ENCODE measurements around the gene PCK1. TPM values are rescaled to one million over a fixed set of nuclear protein-coding genes. Genes with fewer than 3 reads are reported as not detected.

The PCK1 gene
- total and polyA plus RNA-seq, 2 experiments from 2014 or later, result not detected

DNA sequence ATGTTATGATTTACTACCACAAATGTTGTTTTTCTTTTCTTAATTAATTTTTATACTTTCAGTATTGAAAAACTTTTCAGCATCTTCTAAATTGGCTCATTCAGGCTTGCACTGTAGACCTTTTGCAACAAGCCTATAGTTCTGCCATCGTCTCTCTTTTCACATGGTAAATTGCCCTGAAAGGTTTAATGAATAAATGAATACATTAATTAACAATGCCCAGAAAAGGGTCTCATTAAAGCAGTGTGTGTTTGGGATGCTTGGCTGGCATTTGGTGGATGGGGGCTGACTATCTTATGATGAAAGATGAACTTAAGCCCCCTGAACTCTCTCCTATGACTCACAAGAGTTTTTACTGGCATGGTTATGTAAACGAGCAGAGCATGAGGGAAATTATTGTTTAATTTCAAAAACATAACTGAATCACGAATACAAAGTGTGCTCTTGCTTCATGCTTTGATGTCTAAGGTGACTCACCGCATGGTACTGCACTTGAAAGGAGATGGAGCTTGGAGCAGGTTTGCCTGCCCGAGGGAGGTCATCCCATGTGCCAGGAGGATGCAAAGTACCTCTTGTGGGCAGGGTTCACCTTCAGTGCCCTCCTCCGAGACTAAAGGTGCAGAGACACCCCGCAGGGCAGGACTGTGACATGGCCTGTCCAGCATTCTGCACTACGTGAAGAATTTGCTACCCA is 13.8 kb upstream of the PCK1 start:
- H3K4me1 ChIP-seq (ENCODE audit: insufficient read depth), result 0 out of 2 replicates have a peak, but pooled peaks cover 7% of the 10 kb centered on the region
- no peaks in the 10 kb centered on the region for H3K36me3 Mint-ChIP-seq (ENCODE audit: low read depth)
- TF ChIP-seq, protein P1, sequence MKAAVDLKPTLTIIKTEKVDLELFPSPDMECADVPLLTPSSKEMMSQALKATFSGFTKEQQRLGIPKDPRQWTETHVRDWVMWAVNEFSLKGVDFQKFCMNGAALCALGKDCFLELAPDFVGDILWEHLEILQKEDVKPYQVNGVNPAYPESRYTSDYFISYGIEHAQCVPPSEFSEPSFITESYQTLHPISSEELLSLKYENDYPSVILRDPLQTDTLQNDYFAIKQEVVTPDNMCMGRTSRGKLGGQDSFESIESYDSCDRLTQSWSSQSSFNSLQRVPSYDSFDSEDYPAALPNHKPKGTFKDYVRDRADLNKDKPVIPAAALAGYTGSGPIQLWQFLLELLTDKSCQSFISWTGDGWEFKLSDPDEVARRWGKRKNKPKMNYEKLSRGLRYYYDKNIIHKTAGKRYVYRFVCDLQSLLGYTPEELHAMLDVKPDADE (IDR thresholded peaks at IDR 0.05), result no peak
- TF ChIP-seq ZNF462 (CRISPR knock-in tag; IDR thresholded peaks at IDR 0.05) (no peak), ZNF114 (CRISPR knock-in tag; IDR thresholded peaks at IDR 0.05) (no peak), CREB1 (CRISPR knock-in tag; IDR thresholded peaks at IDR 0.05; ENCODE audit: low read depth) (no peak), NANOG (IDR thresholded peaks at IDR 0.05; ENCODE audit: borderline replicate concordance) (no peak), ZNF331 (CRISPR knock-in tag; IDR thresholded peaks at IDR 0.05; ENCODE audit: low read depth) (no peak), REST (IDR thresholded peaks at IDR 0.05; ENCODE audit: unreplicated experiment) (no peak), EZH2phosphoT487 (IDR thresholded peaks at IDR 0.05; ENCODE audit: unreplicated experiment) (no peak), POLR2AphosphoS5 (IDR thresholded peaks at IDR 0.05; ENCODE audit: low read depth) (no peak), EZH2 (IDR thresholded peaks at IDR 0.05; ENCODE audit: low read depth, unreplicated experiment) (no peak), STAT1 (IDR thresholded peaks at IDR 0.05; ENCODE audit: unreplicated experiment) (no peak), JUNB (IDR thresholded peaks at IDR 0.05; ENCODE audit: unreplicated experiment) (no peak)
- TF ChIP-seq, protein P2, sequence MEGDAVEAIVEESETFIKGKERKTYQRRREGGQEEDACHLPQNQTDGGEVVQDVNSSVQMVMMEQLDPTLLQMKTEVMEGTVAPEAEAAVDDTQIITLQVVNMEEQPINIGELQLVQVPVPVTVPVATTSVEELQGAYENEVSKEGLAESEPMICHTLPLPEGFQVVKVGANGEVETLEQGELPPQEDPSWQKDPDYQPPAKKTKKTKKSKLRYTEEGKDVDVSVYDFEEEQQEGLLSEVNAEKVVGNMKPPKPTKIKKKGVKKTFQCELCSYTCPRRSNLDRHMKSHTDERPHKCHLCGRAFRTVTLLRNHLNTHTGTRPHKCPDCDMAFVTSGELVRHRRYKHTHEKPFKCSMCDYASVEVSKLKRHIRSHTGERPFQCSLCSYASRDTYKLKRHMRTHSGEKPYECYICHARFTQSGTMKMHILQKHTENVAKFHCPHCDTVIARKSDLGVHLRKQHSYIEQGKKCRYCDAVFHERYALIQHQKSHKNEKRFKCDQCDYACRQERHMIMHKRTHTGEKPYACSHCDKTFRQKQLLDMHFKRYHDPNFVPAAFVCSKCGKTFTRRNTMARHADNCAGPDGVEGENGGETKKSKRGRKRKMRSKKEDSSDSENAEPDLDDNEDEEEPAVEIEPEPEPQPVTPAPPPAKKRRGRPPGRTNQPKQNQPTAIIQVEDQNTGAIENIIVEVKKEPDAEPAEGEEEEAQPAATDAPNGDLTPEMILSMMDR (conservative IDR thresholded peaks at IDR 0.05; ENCODE audit: low read depth in 2 of 2), result no peak
- no peaks in the 10 kb centered on the region for H4K20me1 ChIP-seq (replicated peaks; ENCODE audit: insufficient read depth)
- H3K27ac Mint-ChIP-seq, result no peak overlapping the region
- H3F3A ChIP-seq (replicated peaks; ENCODE audit: low read depth), result no peaks in the 10 kb centered on the region
- H3K27me3 Mint-ChIP-seq (ENCODE audit: insufficient read depth, low read depth, poor library complexity), result peaks cover 6% of the 10 kb centered on the region
- H3K4me3 Mint-ChIP-seq, result no peak overlapping the region
- H3K4me1 Mint-ChIP-seq, result peaks cover 9% of the 10 kb centered on the region; the same call in 2 of the 3 replicates
- no peak overlapping the region for H2AFZ ChIP-seq
- H3K27ac ChIP-seq (ENCODE audit: low read depth), result no peak overlapping the region
- DNase-seq (ENCODE audit: low spot score) (no peak), ATAC-seq (no peak)
- no peaks in the 10 kb centered on the region for H3K79me2 ChIP-seq (replicated peaks; ENCODE audit: insufficient read depth)
- H3K27me3 ChIP-seq (ENCODE audit: insufficient read depth), result no peaks in the 10 kb centered on the region
- H3K9me2 ChIP-seq (ENCODE audit: insufficient read depth), result no peaks in the 10 kb centered on the region
- no peaks in the 10 kb centered on the region; the same call in 2 of the 3 replicates for H3K9me3 Mint-ChIP-seq
- no peak overlapping the region for H3K4me2 ChIP-seq
- no peak overlapping the region for H3K4me3 ChIP-seq
- H3K36me3 ChIP-seq (ENCODE audit: insufficient read depth), result no peaks in the 10 kb centered on the region; the same call in 1 of the 2 replicates
